Uterus (tissue), 2 donors: ENCODE results near the gene PNLIPRP3.

Experiments
- POLR2A ChIP-seq, 2 donors: fragments of 450-650 bp; IDR thresholded peaks; one replicate each; pipeline ENCODE4 v1.6.1; 2016; ENCODE audit warnings: antibody characterized with exemption in 2 of 2, mild to moderate bottlenecking in 1 of 2, moderate library complexity in 1 of 2
- TF ChIP-seq, protein P1 (sequence below), 4 experiments: fragments of 200-600 bp in 2 of 4; fragments of 450-650 bp in 2 of 4; sonication (generic) in 2 of 4; IDR thresholded peaks; one replicate each; pipeline ENCODE4 v1.5.1; 2016 to 2019; ENCODE audit warnings: antibody characterized with exemption in 4 of 4, mild to moderate bottlenecking in 2 of 4, moderate library complexity in 1 of 4

DNA sequence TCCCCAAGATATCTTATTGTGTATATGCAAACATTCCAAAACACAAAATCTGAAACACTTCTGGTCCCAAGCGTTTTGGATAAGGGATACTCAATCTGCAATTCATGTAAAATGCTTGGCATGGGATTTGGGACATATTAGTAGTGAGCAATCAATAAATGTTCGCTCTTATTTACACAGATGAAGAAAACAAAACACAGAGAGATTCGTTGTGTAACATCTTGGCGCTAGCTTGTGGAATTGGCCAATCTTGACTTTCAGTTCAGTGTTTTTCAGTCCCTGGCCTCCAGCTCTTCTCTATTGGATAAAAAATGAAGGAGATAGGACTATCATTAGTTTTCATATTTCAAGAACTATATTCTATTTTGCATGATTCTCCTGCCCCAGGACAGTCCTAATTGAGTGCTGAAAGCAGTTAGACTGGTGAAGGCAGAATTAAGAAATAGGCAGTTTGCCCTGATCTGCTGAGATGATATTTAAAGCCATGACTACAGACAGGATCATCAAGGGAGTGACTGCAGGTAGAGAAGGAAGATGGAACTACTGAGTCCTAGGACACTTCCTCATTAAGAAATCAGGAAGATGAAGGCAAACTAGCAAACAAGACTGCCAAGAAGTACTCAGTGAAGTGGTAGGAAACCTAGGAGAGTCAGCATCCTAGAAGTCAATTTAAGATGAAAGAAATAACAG lies 1.8 kb downstream of the PNLIPRP3 start:
- no peak for TF ChIP-seq POLR2A (IDR thresholded peaks at IDR 0.05)
- TF ChIP-seq, protein P1, sequence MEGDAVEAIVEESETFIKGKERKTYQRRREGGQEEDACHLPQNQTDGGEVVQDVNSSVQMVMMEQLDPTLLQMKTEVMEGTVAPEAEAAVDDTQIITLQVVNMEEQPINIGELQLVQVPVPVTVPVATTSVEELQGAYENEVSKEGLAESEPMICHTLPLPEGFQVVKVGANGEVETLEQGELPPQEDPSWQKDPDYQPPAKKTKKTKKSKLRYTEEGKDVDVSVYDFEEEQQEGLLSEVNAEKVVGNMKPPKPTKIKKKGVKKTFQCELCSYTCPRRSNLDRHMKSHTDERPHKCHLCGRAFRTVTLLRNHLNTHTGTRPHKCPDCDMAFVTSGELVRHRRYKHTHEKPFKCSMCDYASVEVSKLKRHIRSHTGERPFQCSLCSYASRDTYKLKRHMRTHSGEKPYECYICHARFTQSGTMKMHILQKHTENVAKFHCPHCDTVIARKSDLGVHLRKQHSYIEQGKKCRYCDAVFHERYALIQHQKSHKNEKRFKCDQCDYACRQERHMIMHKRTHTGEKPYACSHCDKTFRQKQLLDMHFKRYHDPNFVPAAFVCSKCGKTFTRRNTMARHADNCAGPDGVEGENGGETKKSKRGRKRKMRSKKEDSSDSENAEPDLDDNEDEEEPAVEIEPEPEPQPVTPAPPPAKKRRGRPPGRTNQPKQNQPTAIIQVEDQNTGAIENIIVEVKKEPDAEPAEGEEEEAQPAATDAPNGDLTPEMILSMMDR (IDR thresholded peaks at IDR 0.05): no peak
